GM06990 (cell line): ENCODE results near the gene FAM50B.

Source experiments
- DNase-seq: peaks from one replicate; pipeline ENCODE4 v3.0.0-alpha.2; 2011; ENCODE audit not compliant: insufficient read length; ENCODE audit errors: extremely low read depth
- H3K27me3 ChIP-seq: replicated peaks from 2 replicates; pipeline ENCODE4 v1.6.0; 2011; ENCODE audit warnings: low read length; ENCODE audit not compliant: control insufficient read depth, insufficient read depth
- H3K36me3 ChIP-seq: 2 replicates; pipeline ENCODE4 v1.5.1; 2011; ENCODE audit warnings: low read length; ENCODE audit not compliant: control insufficient read depth, insufficient read depth
- H3K4me3 ChIP-seq: replicated peaks from 2 replicates; pipeline ENCODE4 v1.5.1; 2011; ENCODE audit warnings: low read depth, mild to moderate bottlenecking, control low read depth, low read length
- TF ChIP-seq, protein P1 (sequence below): IDR thresholded peaks from 2 replicates; pipeline ENCODE4 v1.5.1; 2011; ENCODE audit warnings: low read length, control low read depth, mild to moderate bottlenecking, inconsistent platforms; ENCODE audit not compliant: insufficient read depth, poor library complexity, severe bottlenecking

FAM50B gene

GRCh38 chr6:3814539-3814938 is 34.6 kb upstream of the FAM50B start:
- Histone ChIP-seq H3K36me3 (no peaks in the 10 kb centered on the region), H3K4me3 (no peak overlapping the region), H3K27me3 (no peaks in the 10 kb centered on the region)
- TF ChIP-seq, protein P1, sequence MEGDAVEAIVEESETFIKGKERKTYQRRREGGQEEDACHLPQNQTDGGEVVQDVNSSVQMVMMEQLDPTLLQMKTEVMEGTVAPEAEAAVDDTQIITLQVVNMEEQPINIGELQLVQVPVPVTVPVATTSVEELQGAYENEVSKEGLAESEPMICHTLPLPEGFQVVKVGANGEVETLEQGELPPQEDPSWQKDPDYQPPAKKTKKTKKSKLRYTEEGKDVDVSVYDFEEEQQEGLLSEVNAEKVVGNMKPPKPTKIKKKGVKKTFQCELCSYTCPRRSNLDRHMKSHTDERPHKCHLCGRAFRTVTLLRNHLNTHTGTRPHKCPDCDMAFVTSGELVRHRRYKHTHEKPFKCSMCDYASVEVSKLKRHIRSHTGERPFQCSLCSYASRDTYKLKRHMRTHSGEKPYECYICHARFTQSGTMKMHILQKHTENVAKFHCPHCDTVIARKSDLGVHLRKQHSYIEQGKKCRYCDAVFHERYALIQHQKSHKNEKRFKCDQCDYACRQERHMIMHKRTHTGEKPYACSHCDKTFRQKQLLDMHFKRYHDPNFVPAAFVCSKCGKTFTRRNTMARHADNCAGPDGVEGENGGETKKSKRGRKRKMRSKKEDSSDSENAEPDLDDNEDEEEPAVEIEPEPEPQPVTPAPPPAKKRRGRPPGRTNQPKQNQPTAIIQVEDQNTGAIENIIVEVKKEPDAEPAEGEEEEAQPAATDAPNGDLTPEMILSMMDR, result no peak
- no peak for DNase-seq

DNA sequence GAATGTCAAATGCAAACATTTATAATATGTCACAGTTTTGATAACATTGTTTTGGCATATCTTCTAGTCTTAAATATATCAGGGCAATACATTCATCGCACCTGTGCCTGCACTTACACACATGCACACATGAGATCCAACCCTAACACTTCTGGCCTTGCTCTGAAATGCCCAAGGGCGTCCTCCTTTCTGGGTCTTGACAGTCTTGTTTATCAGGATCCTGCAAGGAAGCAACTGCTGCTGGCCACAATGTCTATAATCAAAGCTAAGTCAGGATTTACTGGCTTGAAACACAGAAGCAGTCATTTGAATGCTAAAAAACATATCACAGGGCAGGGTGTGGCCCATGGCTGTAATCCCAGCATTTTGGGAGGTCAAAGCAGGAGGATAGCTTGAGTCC is 32.9 kb upstream of the FAM50B start:
- H3K4me3 ChIP-seq, result no peak overlapping the region
- no peaks in the 10 kb centered on the region for H3K36me3 ChIP-seq
- no peak for DNase-seq
- no peaks in the 10 kb centered on the region; the same call in 1 of the 2 replicates for H3K27me3 ChIP-seq
- TF ChIP-seq, protein P1, result no peak

DNA sequence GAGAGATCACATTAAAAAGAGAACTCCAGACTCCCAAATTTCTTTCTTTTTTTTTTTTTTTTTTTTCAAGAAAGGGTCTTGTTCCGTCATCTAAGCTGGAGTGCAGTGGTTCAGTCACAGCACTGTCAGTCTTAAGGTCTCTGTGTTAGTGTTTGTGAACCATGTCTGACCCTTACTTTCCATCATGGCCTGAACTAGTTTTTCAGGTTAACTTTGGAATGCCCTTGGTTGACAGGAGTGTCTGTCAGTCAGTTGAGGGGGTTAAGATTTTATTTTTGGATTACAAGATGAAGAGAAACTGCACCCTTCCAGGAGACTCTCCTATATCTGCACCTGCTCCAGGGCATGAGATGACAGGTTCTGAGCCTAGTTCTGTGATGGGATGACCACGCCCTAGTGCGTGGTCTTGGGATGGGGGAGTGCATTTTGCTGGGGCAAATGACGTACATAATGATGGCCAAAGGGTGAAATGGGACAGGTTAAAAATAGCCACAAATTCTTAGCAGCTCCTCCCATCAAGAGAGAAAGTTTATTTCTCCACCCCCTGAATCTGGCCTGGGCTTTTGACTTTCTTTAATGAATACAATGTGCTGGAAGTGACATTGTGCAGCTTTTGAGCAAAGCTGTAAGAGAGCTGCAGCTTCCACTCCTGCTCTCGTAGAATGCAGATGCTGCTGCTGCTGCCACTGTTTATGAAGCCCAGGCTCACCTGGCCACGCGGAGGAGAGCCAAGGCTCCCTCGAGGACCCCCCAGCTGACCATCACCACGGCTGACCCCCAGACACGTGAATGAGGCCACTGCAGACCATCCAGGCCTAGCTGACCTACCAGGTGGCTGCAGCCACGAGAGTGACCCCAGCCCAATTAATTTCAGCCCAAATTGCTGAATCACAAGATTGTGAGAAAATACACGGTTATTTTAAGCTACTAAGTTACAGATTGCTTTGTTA is 29.7 kb upstream of the FAM50B start:
- Histone ChIP-seq H3K27me3 (no peaks in the 10 kb centered on the region; the same call in 1 of the 2 replicates), H3K4me3 (no peak overlapping the region), H3K36me3 (no peaks in the 10 kb centered on the region)
- no peak for DNase-seq
- TF ChIP-seq, protein P1, result no peak

DNA sequence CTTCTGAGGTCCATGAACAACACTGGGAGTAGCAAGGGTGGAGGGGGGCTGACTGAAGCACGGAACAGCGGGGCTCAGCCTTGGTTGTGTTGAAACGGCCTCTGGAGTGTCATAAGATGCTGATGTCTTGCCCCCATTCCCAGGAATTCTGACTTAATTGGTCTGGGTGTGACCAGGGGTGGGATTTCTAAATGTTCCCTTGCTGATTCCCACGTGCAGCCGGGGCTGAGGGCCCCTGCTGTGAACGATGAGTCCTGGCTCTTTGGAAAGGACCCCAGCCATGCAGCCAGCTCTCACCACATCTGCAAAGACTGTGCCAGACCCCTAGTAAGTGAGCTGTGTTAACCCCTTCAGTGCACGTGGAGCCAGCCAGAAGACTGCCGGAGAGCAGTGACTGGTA is 28.6 kb upstream of the FAM50B start:
- Histone ChIP-seq H3K27me3 (no peaks in the 10 kb centered on the region; the same call in 1 of the 2 replicates), H3K36me3 (no peaks in the 10 kb centered on the region), H3K4me3 (no peak overlapping the region)
- no peak for DNase-seq
- TF ChIP-seq, protein P1, result no peak

DNA sequence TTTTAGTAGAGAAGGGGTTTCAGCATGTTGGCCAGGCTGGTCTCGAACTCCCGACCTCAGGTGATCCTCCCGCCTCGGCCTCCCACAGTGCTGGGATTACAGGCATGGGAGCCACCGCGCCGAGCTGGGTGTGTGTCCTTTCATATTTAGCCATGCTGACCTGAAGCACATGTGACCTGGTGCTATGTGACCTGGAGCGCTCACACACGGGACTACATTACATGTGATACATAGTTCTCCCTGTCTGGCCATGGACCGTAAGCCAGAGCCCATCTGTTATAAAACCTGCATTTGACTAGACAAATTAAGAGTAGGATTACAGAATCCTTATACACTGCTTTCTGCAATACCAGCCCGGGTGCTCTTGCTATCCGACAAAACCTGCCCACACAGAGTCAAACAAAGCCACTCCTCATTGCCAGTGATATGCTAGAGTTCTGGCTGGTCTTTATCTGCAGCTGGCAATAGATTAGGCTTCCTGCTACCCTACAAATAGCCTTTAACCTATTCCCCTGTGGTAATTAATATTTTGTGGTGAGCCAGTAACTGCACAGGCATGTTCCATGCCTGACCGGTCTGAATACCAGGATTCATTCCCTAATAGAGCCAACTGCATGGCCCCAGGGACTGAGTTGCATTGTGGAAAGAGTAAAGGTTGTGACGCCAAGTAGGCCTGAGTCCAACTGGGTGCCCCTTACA is 26.3 kb upstream of the FAM50B start:
- no peaks in the 10 kb centered on the region; the same call in 1 of the 2 replicates for H3K27me3 ChIP-seq
- H3K36me3 ChIP-seq, result no peaks in the 10 kb centered on the region
- TF ChIP-seq, protein P1, result no peak
- H3K4me3 ChIP-seq, result no peak overlapping the region
- DNase-seq, result no peak
